Neuronal stem cell (in vitro differentiated cells): ENCODE results near the gene TMEM267.
"Not testable (repeated sequence)": the region's sequence is repeated elsewhere in the genome, so short reads cannot be mapped to it uniquely, and the experiment has no call there.

Source experiments
- DNase-seq: peaks from one replicate; pipeline ENCODE4 v3.0.0-alpha.2; 2013; ENCODE audit warnings: low spot score
- H2AFZ ChIP-seq: one replicate; pipeline ENCODE4 v1.6.1; 2013; ENCODE audit warnings: mild to moderate bottlenecking, low read length, inconsistent platforms
- H2AK5ac ChIP-seq: 2 replicates; pipeline ENCODE4 v1.6.1; 2013; ENCODE audit warnings: low read depth, mild to moderate bottlenecking, inconsistent platforms, low read length, moderate library complexity, mixed read lengths
- H2BK120ac ChIP-seq: 2 replicates; pipeline ENCODE4 v1.6.1; 2013; ENCODE audit warnings: low read depth, mild to moderate bottlenecking, inconsistent platforms, low read length, moderate library complexity, mixed read lengths
- H2BK12ac ChIP-seq: one replicate; pipeline ENCODE4 v1.6.1; 2013; ENCODE audit warnings: low read length, inconsistent platforms
- H2BK15ac ChIP-seq: 2 replicates; pipeline ENCODE4 v1.6.1; 2013; ENCODE audit warnings: mild to moderate bottlenecking, low read length, inconsistent platforms, mixed read lengths
- H2BK5ac ChIP-seq: one replicate; pipeline ENCODE4 v1.6.1; 2013; ENCODE audit warnings: inconsistent platforms, mild to moderate bottlenecking, low read length, moderate library complexity
- H3K14ac ChIP-seq: one replicate; pipeline ENCODE4 v1.6.1; 2013; ENCODE audit warnings: low read length, inconsistent platforms
- H3K18ac ChIP-seq: 2 replicates; pipeline ENCODE4 v1.6.1; 2013; ENCODE audit warnings: low read length, inconsistent platforms
- H3K23ac ChIP-seq: 2 replicates; pipeline ENCODE4 v1.6.1; 2013; ENCODE audit warnings: low read depth, mild to moderate bottlenecking, mixed read lengths, low read length, inconsistent platforms; ENCODE audit not compliant: poor library complexity
- H3K27ac ChIP-seq: replicated peaks from 3 replicates; pipeline ENCODE4 v1.5.1; 2013; ENCODE audit warnings: low read length, inconsistent platforms
- H3K27me3 ChIP-seq, 3 experiments: 2 replicates each; pipeline ENCODE4 v1.6.1; 2013; ENCODE audit warnings: low read length in 3 of 3, mild to moderate bottlenecking in 2 of 3, inconsistent platforms in 1 of 3, low read depth in 1 of 3, mixed read lengths in 1 of 3, moderate library complexity in 1 of 3; ENCODE audit not compliant: control insufficient read depth in 3 of 3, insufficient read depth in 3 of 3
- H3K36me3 ChIP-seq, 2 donors: replicated peaks in 1 of 2; 2 replicates each; pipeline ENCODE4 v1.6.1; 2013; ENCODE audit warnings: low read length in 2 of 2; ENCODE audit not compliant: control insufficient read depth in 2 of 2, insufficient read depth in 2 of 2
- H3K4ac ChIP-seq: 2 replicates; pipeline ENCODE4 v1.6.1; 2013; ENCODE audit warnings: inconsistent platforms, mild to moderate bottlenecking, low read length, moderate library complexity
- H3K4me1 ChIP-seq, 2 donors: 1 replicate in 1 of 2; 2 replicates in 1 of 2; pipeline ENCODE4 v1.6.1; 2013; ENCODE audit warnings: low read length in 2 of 2, low read depth in 1 of 2; ENCODE audit not compliant: control insufficient read depth in 2 of 2, insufficient read depth in 1 of 2
- H3K4me2 ChIP-seq: one replicate; pipeline ENCODE4 v1.6.1; 2013; ENCODE audit warnings: mild to moderate bottlenecking, low read length, inconsistent platforms; ENCODE audit not compliant: insufficient read depth, poor library complexity, severe bottlenecking
- H3K4me3 ChIP-seq, 2 donors: 2 replicates each; pipeline ENCODE4 v1.5.1; 2013; ENCODE audit warnings: low read length in 2 of 2, mild to moderate bottlenecking in 2 of 2, inconsistent platforms in 1 of 2, moderate library complexity in 1 of 2
- H3K79me1 ChIP-seq: one replicate; pipeline ENCODE4 v1.6.1; 2013; ENCODE audit warnings: low read depth, mild to moderate bottlenecking, inconsistent platforms, low read length, moderate library complexity
- H3K9ac ChIP-seq: one replicate; pipeline ENCODE4 v1.6.1; 2013; ENCODE audit warnings: mild to moderate bottlenecking, low read depth, low read length, inconsistent platforms; ENCODE audit not compliant: poor library complexity
- H3K9me3 ChIP-seq, 2 donors: replicated peaks in 1 of 2; 2 replicates each; pipeline versions ENCODE3 to v1.6.1; 2013; ENCODE audit warnings: low read length in 2 of 2, mild to moderate bottlenecking in 2 of 2, inconsistent platforms in 1 of 2, low read depth in 1 of 2, mixed read lengths in 1 of 2, moderate library complexity in 1 of 2; ENCODE audit not compliant: control insufficient read depth in 2 of 2, insufficient read depth in 1 of 2
- H4K8ac ChIP-seq: one replicate; pipeline ENCODE4 v1.6.1; 2013; ENCODE audit warnings: low read depth, mild to moderate bottlenecking, inconsistent platforms, low read length, moderate library complexity
- H4K91ac ChIP-seq: one replicate; pipeline ENCODE4 v1.6.1; 2013; ENCODE audit warnings: low read length, low read depth, mild to moderate bottlenecking, inconsistent platforms; ENCODE audit not compliant: poor library complexity
- WGBS, 2 donors: extraction: QIAGEN DNeasy Blood & Tissue Kit; methylation state at CpG; one replicate each; pipeline ENCODE4 v1.1.7; 2013; ENCODE audit warnings: missing lambda C conversion rate in 2 of 2, mixed read lengths in 1 of 2; ENCODE audit not compliant: insufficient read length in 2 of 2, insufficient replicate concordance in 1 of 2; ENCODE audit errors: extremely low coverage in 2 of 2; 5-methylcytosine and 5-hydroxymethylcytosine counted together

TMEM267 gene

DNA sequence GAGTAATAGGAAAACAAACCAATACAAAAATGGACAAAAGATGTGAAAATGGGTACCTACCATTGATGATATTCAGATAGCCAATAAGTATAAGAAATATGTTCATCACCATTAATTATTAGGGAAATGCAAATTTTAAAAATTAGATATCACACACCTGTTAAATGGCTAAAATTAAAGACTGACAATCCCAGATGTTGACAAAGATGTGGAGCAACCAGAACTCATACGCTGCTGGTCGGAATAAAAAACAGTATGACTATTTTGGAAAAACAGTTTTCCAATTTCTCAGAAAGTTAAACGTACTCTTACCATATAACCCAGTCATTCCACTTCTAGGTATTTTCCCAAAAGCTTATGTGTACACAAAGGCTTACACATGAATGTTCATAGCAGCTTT lies 27.1 kb downstream of the TMEM267 start:
- no peak overlapping the region for H3K23ac ChIP-seq
- no peak overlapping the region for H4K8ac ChIP-seq
- no peak for DNase-seq
- H2AFZ ChIP-seq: no peak overlapping the region
- no peaks in the 10 kb centered on the region for H3K79me1 ChIP-seq
- no peak overlapping the region for H2BK15ac ChIP-seq
- H3K27me3 ChIP-seq: no peaks in the 10 kb centered on the region
- no peak overlapping the region for H3K27ac ChIP-seq
- H3K18ac ChIP-seq: no peak overlapping the region
- no peak overlapping the region for H3K4ac ChIP-seq
- no peak overlapping the region for H2AK5ac ChIP-seq
- WGBS, 2 donors: no CpG with 5 or more reads among the region's 3 CpGs
- no peak overlapping the region for H3K4me2 ChIP-seq
- no peak overlapping the region for H4K91ac ChIP-seq
- no peak overlapping the region for H3K14ac ChIP-seq
- no peak overlapping the region for H3K9ac ChIP-seq
- H3K4me3 ChIP-seq: no peak overlapping the region
- no peaks in the 10 kb centered on the region for H3K4me1 ChIP-seq
- no peak overlapping the region for H2BK120ac ChIP-seq
- no peaks in the 10 kb centered on the region for H3K36me3 ChIP-seq
- H2BK12ac ChIP-seq: no peak overlapping the region
- no peak overlapping the region for H2BK5ac ChIP-seq
- H3K9me3 ChIP-seq: peaks cover 8 to 20% of the 10 kb centered on the region in 2 donors

DNA sequence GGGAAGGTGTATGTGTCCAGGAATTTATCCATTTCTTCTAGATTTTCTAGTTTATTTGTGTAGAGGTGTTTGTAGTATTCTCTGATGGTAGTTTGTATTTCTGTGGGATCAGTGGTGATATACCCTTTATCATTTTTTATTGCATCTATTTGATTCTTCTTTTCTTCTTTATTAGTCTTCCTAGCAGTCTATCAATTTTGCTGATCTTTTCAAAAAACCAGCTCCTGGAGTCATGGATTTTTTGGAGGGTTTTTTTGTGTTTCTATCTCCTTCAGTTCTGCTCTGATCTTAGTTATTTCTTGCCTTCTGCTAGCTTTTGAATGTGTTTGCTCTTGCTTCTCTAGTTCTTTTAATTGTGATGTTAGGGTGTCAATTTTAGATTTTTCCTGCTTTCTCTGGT lies 42.1 kb downstream of the TMEM267 start:
- H4K8ac ChIP-seq, H3K9me3 ChIP-seq, H2AK5ac ChIP-seq, H4K91ac ChIP-seq, H3K14ac ChIP-seq, H3K4me1 ChIP-seq, H3K4me2 ChIP-seq, H2AFZ ChIP-seq, H2BK15ac ChIP-seq, H3K23ac ChIP-seq, H3K4ac ChIP-seq, DNase-seq, H3K18ac ChIP-seq, H3K27ac ChIP-seq, H3K79me1 ChIP-seq, H3K4me3 ChIP-seq, H3K9ac ChIP-seq, H2BK120ac ChIP-seq, H3K27me3 ChIP-seq, H2BK12ac ChIP-seq, H2BK5ac ChIP-seq: not testable (repeated sequence)
- H3K36me3 ChIP-seq: peaks cover 3 to 11% of the 10 kb centered on the region in 2 donors

DNA sequence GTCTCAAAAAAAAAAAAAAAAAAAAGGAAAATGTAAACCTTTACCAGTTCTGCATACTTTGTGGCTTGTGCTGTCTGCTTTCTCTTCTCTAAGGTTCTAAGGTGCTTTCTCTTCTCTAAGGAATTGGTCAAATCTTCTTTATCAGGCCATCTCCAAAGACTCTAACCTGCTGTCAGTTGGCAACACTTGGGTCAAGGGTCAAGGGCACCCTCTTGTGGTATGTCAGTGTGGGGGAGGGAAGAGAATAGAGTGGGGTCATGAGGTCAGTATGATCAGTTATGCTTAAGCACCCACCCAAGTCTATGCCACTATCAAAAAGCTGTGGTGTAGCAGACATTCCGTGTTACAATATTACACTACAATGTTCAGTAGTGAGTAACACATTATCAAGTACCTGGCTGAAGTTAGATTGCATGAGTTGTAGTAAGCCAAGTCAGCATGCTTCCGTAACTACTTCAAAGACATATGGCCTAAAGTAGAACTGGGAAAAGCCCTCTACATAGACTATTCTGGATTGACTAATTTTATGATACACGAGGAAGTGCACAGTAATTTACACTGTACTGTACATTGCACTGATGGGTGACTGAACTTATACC lies 46.5 kb downstream of the TMEM267 start:
- no peak overlapping the region for H3K27ac ChIP-seq
- H3K4me3 ChIP-seq: no peak overlapping the region
- no peak overlapping the region for H3K18ac ChIP-seq
- H3K4ac ChIP-seq: no peak overlapping the region
- H2BK15ac ChIP-seq: no peak overlapping the region
- H2BK120ac ChIP-seq: no peak overlapping the region
- H3K27me3 ChIP-seq: no peaks in the 10 kb centered on the region
- H2AFZ ChIP-seq: no peak overlapping the region
- peaks cover 0 to 2% of the 10 kb centered on the region in 2 donors for H3K4me1 ChIP-seq
- no peak overlapping the region for H2AK5ac ChIP-seq
- H3K9ac ChIP-seq: no peak overlapping the region
- H2BK5ac ChIP-seq: no peak overlapping the region
- no CpG with 5 or more reads among the region's 3 CpGs for WGBS, 2 donors
- H3K36me3 ChIP-seq: no peaks in the 10 kb centered on the region
- DNase-seq: no peak
- H3K14ac ChIP-seq: no peak overlapping the region
- H3K9me3 ChIP-seq: no peaks in the 10 kb centered on the region
- no peak overlapping the region for H4K8ac ChIP-seq
- H3K79me1 ChIP-seq: no peaks in the 10 kb centered on the region
- H2BK12ac ChIP-seq: no peak overlapping the region
- H3K23ac ChIP-seq: no peak overlapping the region
- no peak overlapping the region for H4K91ac ChIP-seq
- no peak overlapping the region for H3K4me2 ChIP-seq

DNA sequence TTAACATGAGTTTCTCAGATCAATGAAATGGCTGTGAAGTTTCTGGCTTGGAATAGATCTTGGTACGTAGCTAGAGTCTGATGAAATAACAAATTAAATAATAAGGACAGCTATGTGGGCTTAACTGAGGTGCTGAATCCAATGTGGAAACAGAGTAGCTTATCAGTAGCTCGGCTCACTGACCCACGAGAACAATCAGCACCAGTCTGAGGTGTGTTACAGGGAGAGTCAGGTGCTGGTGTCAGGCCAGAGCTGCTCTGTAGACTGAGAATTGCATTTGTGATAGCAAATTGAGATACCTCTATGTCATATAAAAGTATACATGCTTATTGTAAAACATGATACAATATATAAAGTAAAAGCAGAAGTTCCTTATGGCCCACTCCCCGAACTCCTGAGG lies 50.3 kb downstream of the TMEM267 start:
- peaks cover 0 to 2% of the 10 kb centered on the region in 2 donors for H3K4me1 ChIP-seq
- peaks cover 0 to 3% (median 0%) of the 10 kb centered on the region in 3 experiments for H3K27me3 ChIP-seq
- H3K14ac ChIP-seq: no peak overlapping the region
- H2AK5ac ChIP-seq: no peak overlapping the region
- H2BK5ac ChIP-seq: no peak overlapping the region
- no peaks in the 10 kb centered on the region for H3K9me3 ChIP-seq
- H3K4ac ChIP-seq: no peak overlapping the region
- H3K23ac ChIP-seq: no peak overlapping the region
- H2BK120ac ChIP-seq: no peak overlapping the region
- H3K36me3 ChIP-seq: no peaks in the 10 kb centered on the region
- no peaks in the 10 kb centered on the region for H3K79me1 ChIP-seq
- DNase-seq: no peak
- H4K8ac ChIP-seq: no peak overlapping the region
- no peak overlapping the region for H3K4me3 ChIP-seq
- H3K4me2 ChIP-seq: no peak overlapping the region
- no CpG with 5 or more reads among the region's 4 CpGs for WGBS, 2 donors
- no peak overlapping the region for H2BK15ac ChIP-seq
- H2BK12ac ChIP-seq: no peak overlapping the region
- no peak overlapping the region for H3K27ac ChIP-seq
- no peak overlapping the region for H2AFZ ChIP-seq
- no peak overlapping the region for H4K91ac ChIP-seq
- no peak overlapping the region for H3K18ac ChIP-seq
- H3K9ac ChIP-seq: no peak overlapping the region
